B cell (primary cell): Measurements from ENCODE around the gene ZMIZ1. TPM values are rescaled to one million over a fixed set of nuclear protein-coding genes. Genes with fewer than 3 reads are reported as not detected.
A peak's percentile ranks its signal among the peaks of the same experiment; 100 is the strongest.

Experiments used
- ATAC-seq: fragments of 200-7000 bp; cut with Tn5 transposase; one replicate; pipeline ENCODE4 v1.10.0; 2021; ENCODE audit warnings: low read depth, mild to moderate bottlenecking, moderate number of reproducible peaks, moderate library complexity
- CTCF ChIA-PET: fragments of 350-600 bp; sonication (Branson Sonifier 250); formaldehyde crosslinking; loops from one replicate; lab custom pipeline; 2021; ENCODE audit warnings: antibody characterized with exemption, inconsistent platforms; lab: Charles Lee
- POLR2A ChIA-PET: fragments of 350-600 bp; sonication (Branson Sonifier 250); formaldehyde crosslinking; loops from one replicate; lab custom pipeline; 2021; ENCODE audit warnings: antibody characterized with exemption; lab: Charles Lee
- DNase-seq: peaks from one replicate; pipeline ENCODE4 v3.0.0; 2013
- H2AFZ ChIP-seq: 2 replicates; pipeline ENCODE4 v1.6.1; 2012; ENCODE audit warnings: mild to moderate bottlenecking, low read depth, low read length; ENCODE audit not compliant: insufficient read depth, poor library complexity, severe bottlenecking
- H3K27ac ChIP-seq, 2 donors: 1 replicate in 1 of 2; 2 replicates in 1 of 2; pipeline ENCODE4 v1.5.1; 2012 to 2013; ENCODE audit warnings: low read length in 2 of 2, mild to moderate bottlenecking in 2 of 2, moderate library complexity in 1 of 2
- H3K27me3 ChIP-seq, 4 experiments: fragments of 200-600 bp in 1 of 4; sonication (generic) in 1 of 4; replicated peaks in 1 of 4; 1 replicate in 2 of 4; 2 replicates in 2 of 4; pipeline versions ENCODE4 v1.6.1 to v1.7.0; 2013 to 2016; ENCODE audit warnings: low read length in 3 of 4, mild to moderate bottlenecking in 2 of 4, mixed read lengths in 1 of 4, moderate library complexity in 1 of 4; ENCODE audit not compliant: insufficient read depth in 4 of 4, control insufficient read depth in 3 of 4; ENCODE audit errors: control extremely low read depth in 1 of 4
- H3K36me3 ChIP-seq, 2 experiments: replicated peaks in 1 of 2; 1 replicate in 1 of 2; 2 replicates in 1 of 2; pipeline versions ENCODE4 v1.6.1 to v1.7.1; 2013; ENCODE audit warnings: low read length in 1 of 2; ENCODE audit not compliant: insufficient read depth in 2 of 2, control insufficient read depth in 1 of 2; ENCODE audit errors: control extremely low read depth in 1 of 2, extremely low read depth in 1 of 2
- H3K4me1 ChIP-seq, 2 donors: fragments of 200-600 bp in 1 of 2; sonication (generic) in 1 of 2; 1 replicate in 1 of 2; 2 replicates in 1 of 2; pipeline versions ENCODE4 v1.5.1 to v1.6.1; 2013 to 2017; ENCODE audit warnings: low read length in 2 of 2; ENCODE audit not compliant: control insufficient read depth in 2 of 2, insufficient read depth in 2 of 2
- H3K4me2 ChIP-seq: replicated peaks from 2 replicates; pipeline ENCODE3; 2012; ENCODE audit warnings: mild to moderate bottlenecking, low read depth, low read length; ENCODE audit not compliant: poor library complexity, severe bottlenecking
- H3K4me3 ChIP-seq, 5 experiments: fragments of 200-600 bp in 1 of 5; sonication (generic) in 1 of 5; 1 replicate in 3 of 5; 2 replicates in 2 of 5; pipeline versions ENCODE4 v1.5.1 to v1.7.0; 2011 to 2016; ENCODE audit warnings: low read length in 4 of 5, mild to moderate bottlenecking in 4 of 5, low read depth in 2 of 5, control low read depth in 1 of 5, moderate library complexity in 1 of 5; ENCODE audit not compliant: insufficient read depth in 1 of 5; ENCODE audit errors: control extremely low read depth in 1 of 5, extremely low read depth in 1 of 5
- H3K79me2 ChIP-seq: fragments of 200-600 bp; sonication (generic); one replicate; pipeline ENCODE4 v1.6.0; 2016; ENCODE audit warnings: low read length; ENCODE audit not compliant: control insufficient read depth, insufficient read depth
- H3K9ac ChIP-seq: fragments of 200-600 bp; sonication (generic); 2 replicates; pipeline ENCODE4 v1.6.1; 2017; ENCODE audit warnings: mild to moderate bottlenecking, low read length, moderate library complexity
- H3K9me3 ChIP-seq, 3 donors: one replicate each; pipeline versions ENCODE4 v1.6.1 to v1.7.1; 2013; ENCODE audit warnings: low read length in 2 of 3; ENCODE audit not compliant: control insufficient read depth in 2 of 3, insufficient read depth in 1 of 3; ENCODE audit errors: control extremely low read depth in 1 of 3
- H4K20me1 ChIP-seq: 2 replicates; pipeline ENCODE4 v1.6.0; 2012; ENCODE audit warnings: mild to moderate bottlenecking, low read length; ENCODE audit not compliant: insufficient read depth, control insufficient read depth, poor library complexity, severe bottlenecking
- H3K27ac Mint-ChIP-seq: one replicate; pipeline ENCODE4 v1.8.0; 2021; ENCODE audit warnings: mixed read lengths
- H3K27me3 Mint-ChIP-seq: one replicate; pipeline ENCODE4 v1.8.0; 2021; ENCODE audit warnings: mixed read lengths
- H3K4me1 Mint-ChIP-seq: one replicate; pipeline ENCODE4 v1.8.0; 2021; ENCODE audit warnings: mixed read lengths
- H3K4me3 Mint-ChIP-seq: one replicate; pipeline ENCODE4 v1.8.0; 2021; ENCODE audit warnings: mixed read lengths
- H3K9me3 Mint-ChIP-seq: one replicate; pipeline ENCODE4 v1.8.0; 2022; ENCODE audit warnings: mixed read lengths; ENCODE audit not compliant: insufficient read depth
- EZH2 ChIP-seq: IDR thresholded peaks from 2 replicates; pipeline ENCODE4 v1.6.1; 2012; ENCODE audit warnings: borderline replicate concordance, low read depth, mild to moderate bottlenecking, moderate library complexity, low read length; ENCODE audit not compliant: insufficient read depth, poor library complexity, severe bottlenecking
- WGBS: methylation state at CpG from one replicate; pipeline ENCODE4 v1.1.5; 2013; ENCODE audit warnings: missing lambda C conversion rate; ENCODE audit not compliant: insufficient coverage; 5-methylcytosine and 5-hydroxymethylcytosine counted together
- intact Hi-C: fragments of 100-400 bp; cut with micrococcal nuclease; formaldehyde crosslinking; loops from one replicate; pipeline ENCODE4 v1.10.0; 2022
- polyA plus RNA-seq: library from polyadenylated mRNA; depleted of rRNA; stranded (reverse); fragments of >200 nt; gene quantifications from 2 replicates; pipeline ENCODE4 v1.2.3, GENCODE V29; 2012
- total RNA-seq, 2 donors: library from RNA; stranded (reverse); fragments of 120-200 nt in 1 of 2; gene quantifications; 1 replicate in 1 of 2; 2 replicates in 1 of 2; pipeline versions ENCODE4 v1.2.3 to v1.2.4, GENCODE V29; 2013 to 2022
- TF ChIP-seq, protein P1 (sequence below): fragments of 200-600 bp; IDR thresholded peaks from one replicate; pipeline ENCODE4 v1.8.0; 2022; ENCODE audit warnings: antibody characterized with exemption, mild to moderate bottlenecking

Gene ZMIZ1
- total and polyA plus RNA-seq, 2 donors (not counting 1 experiment from before 2014, with no cell fraction given) = 14.3 to 64.9 TPM

DNA sequence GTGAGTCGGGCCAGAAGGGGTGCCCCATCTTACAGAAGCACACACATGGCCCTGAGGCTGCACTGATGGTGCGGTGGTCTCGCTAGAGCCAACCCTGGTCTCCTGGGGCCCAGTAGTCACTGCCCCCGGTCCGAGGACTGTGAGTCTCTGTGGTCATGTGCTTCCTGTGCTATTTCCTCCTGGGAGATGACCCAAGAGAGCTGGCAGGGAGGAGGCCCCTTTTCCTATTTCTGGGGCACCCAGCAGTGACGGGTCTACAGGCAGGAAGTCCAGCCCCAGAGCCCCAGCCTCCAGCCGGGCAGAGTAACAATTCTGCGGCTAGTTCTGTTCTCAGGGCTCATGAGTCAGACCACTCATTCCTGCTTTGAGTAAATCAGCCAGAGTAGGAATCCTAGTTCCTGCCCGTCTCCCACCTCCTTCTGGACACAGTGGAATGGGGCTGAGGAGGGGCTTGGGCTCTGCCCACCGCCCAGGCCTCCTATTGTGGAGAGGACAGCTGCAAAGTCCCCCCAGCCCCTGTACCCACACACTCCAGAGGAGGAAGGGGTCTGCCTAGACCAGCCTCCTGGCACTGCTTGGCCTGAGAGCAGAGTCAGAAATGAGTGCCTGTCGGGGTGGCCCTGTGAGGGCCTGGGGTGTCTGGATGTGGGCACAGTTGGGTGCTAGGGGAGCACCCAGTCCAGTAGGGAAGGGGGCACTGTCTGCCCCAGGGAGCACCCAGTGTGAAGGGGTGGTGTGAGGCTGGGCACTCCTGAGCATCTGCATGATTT, 198.0 kb downstream of the ZMIZ1 start:
- WGBS = 14% methylated on average over 10 of the region's 11 CpGs

More for the DNA sequence above, 198.0 kb downstream of the ZMIZ1 start:
- Histone ChIP-seq H3K27me3 (no peaks in the 10 kb centered on the region), H3K79me2 (peaks cover 91% of the 10 kb centered on the region), H3K9me3 (no peaks in the 10 kb centered on the region), H3K4me2 (peak overlapping the region; percentile 67), H4K20me1 (no peaks in the 10 kb centered on the region), H2AFZ (peak overlapping the region; percentile 52), H3K27ac (peak overlapping the region; percentile 64 to 71), H3K4me3 (peak overlapping the region in 3 of 5 experiments; percentile 8 to 45 (median 15)), H3K4me1 (peaks cover 62 to 95% of the 10 kb centered on the region in 2 donors), H3K36me3 (no peaks in the 10 kb centered on the region), H3K9ac (peak overlapping the region; percentile 36)
- ATAC-seq (peak; percentile 61), DNase-seq (no peak)
- TF ChIP-seq EZH2 = no peak
- TF ChIP-seq, protein P1, sequence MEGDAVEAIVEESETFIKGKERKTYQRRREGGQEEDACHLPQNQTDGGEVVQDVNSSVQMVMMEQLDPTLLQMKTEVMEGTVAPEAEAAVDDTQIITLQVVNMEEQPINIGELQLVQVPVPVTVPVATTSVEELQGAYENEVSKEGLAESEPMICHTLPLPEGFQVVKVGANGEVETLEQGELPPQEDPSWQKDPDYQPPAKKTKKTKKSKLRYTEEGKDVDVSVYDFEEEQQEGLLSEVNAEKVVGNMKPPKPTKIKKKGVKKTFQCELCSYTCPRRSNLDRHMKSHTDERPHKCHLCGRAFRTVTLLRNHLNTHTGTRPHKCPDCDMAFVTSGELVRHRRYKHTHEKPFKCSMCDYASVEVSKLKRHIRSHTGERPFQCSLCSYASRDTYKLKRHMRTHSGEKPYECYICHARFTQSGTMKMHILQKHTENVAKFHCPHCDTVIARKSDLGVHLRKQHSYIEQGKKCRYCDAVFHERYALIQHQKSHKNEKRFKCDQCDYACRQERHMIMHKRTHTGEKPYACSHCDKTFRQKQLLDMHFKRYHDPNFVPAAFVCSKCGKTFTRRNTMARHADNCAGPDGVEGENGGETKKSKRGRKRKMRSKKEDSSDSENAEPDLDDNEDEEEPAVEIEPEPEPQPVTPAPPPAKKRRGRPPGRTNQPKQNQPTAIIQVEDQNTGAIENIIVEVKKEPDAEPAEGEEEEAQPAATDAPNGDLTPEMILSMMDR = no peak
- peak overlapping the region; percentile 76 for H3K4me3 Mint-ChIP-seq
- peak overlapping the region; percentile 91 for H3K27ac Mint-ChIP-seq
- peaks cover 95% of the 10 kb centered on the region for H3K4me1 Mint-ChIP-seq
- no peaks in the 10 kb centered on the region for H3K9me3 Mint-ChIP-seq
- intact Hi-C loops = loop anchor here (1.0 kb wide), 2 partner anchors 16 to 20 kb away; no protein-coding TSS in a partner anchor
- no peaks in the 10 kb centered on the region for H3K27me3 Mint-ChIP-seq
- CTCF ChIA-PET = interaction anchor here (0.6 to 1.6 kb wide), 8 partner anchors 9 to 72 kb away, joined by 3 to 6 read pairs (median 3); no protein-coding TSS in a partner anchor
- POLR2A ChIA-PET = interaction anchor here (0.8 to 2.5 kb wide), 5 partner anchors 16 to 23 kb away, joined by 3 to 9 read pairs (median 4); no protein-coding TSS in a partner anchor
